HG03575 (cell line): Measurements from ENCODE around the gene UBAC1.
"Not testable (repeated sequence)": the region's sequence is repeated elsewhere in the genome, so short reads cannot be mapped to it uniquely, and the experiment has no call there.

Experiments
- ATAC-seq: cut with Tn5 transposase; IDR thresholded peaks from one replicate; pipeline ENCODE4 v1.9.1; 2021; ENCODE audit not compliant: unreplicated experiment, insufficient number of reproducible peaks, low FRiP score; ENCODE audit errors: extremely low read depth

Gene UBAC1

GRCh38 chr9:135947582-135947981 is 13.6 kb downstream of the UBAC1 start:
- no peak for ATAC-seq

DNA sequence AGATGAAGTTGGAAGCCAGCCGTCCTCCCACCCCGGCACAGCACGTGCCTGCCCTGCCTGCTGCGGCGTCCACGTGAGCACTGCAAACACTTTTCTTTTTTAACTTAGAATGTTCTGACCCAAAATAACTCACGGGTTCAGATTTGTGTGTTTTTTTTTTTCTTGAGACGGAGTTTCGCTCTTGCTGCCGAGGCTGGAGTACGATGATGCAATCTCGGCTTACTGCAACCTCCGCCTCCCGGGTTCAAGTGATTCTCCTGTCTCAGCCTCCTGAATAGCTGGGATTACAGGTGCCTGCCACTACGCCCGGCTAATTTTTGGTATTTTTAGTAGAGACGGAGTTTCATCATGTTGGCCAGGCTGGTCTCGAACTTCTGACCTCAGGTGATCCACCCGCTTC is 14.1 kb downstream of the UBAC1 start:
- not testable (repeated sequence) for ATAC-seq

DNA sequence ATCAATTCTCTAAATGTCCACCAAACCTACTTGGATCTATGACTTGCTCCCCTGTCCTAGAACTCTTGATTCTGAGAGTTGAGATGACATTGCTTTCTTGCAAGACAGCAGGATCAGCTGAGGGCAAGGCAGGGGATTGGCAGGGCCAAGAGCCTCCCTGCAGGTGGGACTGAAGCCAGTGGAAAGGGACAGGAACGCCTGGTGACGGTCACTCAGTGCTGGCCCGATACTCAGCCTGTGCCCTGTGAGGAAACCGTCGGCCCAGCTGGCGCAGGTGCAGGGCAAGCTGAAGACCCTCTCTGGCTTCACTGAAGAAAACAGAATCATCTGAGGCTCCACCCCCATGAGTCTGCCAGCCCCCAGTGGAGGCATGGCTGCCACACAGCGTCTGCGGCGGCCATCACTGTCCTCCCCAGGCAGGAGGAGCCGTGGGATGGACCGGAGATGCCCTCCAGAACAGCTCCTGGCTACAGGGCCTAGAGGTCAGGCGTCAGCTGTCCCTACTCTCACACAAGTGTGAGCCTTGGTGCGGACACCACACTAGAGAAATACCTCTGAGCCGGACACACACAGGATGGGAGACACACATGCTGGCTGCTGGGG is 14.7 kb downstream of the UBAC1 start:
- ATAC-seq: no peak

DNA sequence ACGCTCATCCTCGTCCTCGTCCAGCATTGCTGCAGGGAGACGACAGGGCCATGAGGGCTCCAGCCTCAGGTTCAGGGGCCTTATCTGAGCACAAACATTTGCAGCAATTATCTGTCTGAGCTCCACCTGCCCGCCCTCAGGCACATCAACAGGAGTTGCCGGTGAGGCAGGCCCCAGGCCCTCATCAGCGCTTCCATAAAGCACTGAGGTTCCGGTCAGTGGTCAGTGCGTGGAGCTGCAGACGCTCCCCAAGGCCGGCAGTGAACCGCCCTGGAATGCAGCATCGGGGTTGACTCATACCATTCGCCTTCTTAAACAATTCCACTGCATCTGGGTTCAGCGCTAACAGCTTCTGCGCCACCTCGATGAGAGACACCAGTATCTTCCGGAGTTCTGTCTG is 15.2 kb downstream of the UBAC1 start:
- ATAC-seq: no peak

- no peak for ATAC-seq
These were observed 16.5 kb downstream of the UBAC1 start for GRCh38 chr9:135944444-135945252.

DNA sequence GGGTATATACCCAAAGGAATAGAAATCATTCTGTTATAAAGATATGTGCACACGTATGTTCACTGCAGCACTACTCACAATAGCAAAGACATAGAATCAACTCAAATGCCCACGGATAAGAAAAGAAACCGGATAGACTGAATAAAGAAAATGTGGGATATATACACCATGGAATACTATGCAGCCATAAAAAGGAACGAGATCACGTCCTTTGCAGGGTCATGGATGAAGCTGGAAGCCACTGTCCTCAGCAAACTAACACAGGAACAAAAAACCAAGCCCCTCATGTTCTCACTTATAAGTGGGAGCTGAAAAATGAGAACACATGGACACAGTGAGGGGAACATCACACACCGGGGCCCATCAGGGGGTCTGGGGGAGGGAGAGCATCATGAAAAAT is 17.6 kb downstream of the UBAC1 start:
- ATAC-seq: not testable (repeated sequence)

DNA sequence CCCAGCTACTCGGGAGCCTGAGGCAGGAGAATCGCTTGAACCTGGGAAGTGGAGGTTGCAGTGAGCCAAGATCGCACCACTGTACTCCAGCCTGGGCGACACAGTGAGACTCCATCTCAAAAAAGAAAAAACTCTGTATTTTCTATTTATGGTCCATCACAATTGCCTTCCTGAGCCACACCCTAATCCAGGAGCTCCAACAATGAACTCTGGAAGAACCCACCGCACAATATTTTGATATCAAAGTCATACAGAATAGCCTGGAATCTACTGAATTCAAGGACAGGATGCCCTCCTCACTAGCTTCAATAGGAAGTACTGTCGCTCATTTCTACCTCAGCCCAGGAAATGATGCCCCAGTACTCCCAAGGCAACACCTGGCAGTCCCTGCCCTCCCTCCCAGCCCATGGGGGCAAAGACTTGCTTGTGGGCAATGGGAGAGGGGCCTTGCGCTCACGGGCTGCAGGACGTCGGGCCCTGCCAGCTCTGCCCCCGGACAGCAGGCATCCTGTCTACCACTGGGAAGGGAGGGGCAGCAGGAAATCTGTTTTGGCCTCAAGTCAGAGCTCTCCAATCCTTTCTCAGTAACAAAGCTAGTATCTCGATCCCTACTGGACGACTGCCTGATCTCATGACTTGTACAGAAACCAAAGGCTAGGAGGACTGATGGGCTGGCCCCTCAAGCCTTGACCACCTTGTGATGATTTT is 19.7 kb downstream of the UBAC1 start:
- no peak for ATAC-seq

DNA sequence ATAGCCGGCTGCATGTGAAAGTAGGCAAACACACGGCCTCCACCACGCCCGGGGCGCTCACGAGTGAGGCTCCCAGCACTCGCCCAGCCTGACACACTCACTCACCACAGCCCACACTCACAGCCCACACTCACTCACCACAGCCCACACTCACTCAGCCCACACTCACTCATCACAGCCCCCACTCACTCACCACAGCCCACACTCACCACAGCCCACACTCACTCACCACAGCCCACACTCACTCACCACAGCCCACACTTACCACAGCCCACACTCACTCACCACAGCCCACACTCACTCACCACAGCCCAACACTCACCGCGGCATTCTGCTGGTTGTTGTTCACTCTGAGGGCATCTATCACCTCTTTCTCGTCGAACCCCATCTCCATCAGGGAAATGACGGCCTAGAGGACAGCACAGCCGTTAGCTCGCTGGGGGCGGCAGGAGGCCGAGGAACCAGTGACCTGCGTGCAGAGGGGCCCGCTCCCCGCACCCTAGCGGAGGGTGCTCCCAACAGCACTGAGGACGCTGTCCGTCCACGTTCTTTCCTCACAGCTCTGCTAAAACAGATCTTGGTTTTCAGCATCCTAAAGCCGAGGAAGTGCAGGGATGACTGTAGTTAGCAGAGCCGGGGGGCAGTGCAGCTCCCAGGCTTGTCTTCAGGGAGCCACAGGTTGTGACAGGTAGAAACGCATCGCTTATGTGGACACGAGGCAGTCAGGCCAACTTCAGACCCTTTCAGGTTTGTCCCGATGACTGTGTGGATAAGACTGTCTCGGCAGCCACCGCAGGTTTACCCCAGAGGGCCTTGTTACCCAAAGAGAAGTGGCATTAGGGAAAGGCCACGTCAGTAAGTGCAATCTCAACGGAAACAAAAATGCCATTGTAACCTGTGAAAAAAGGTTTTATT is 21.6 kb downstream of the UBAC1 start:
- ATAC-seq: no peak

GRCh38 chr9:135937521-135938489 is 23.4 kb downstream of the UBAC1 start:
- ATAC-seq: no peak

GRCh38 chr9:135933114-135933513 is 28.1 kb downstream of the UBAC1 start:
- no peak for ATAC-seq

DNA sequence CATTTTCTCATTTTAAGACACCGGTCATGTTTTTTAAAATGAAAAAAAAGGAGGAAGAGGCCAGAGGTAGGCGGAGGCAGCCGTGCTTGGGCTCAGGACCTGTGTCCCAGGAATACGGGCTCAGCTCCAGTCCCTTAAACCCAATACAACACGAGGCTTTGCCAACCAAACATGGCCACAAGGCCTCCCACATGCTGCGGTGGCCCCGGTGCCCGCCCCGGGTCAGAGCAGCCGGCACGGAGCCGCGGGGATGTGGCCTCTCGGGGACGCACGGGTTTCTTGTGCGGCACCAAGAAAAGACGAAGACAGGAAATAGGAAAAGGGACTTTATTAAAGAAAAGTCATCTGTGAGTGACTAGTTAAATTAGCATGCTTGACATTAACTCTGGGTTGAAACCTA is 28.5 kb downstream of the UBAC1 start:
- no peak for ATAC-seq

DNA sequence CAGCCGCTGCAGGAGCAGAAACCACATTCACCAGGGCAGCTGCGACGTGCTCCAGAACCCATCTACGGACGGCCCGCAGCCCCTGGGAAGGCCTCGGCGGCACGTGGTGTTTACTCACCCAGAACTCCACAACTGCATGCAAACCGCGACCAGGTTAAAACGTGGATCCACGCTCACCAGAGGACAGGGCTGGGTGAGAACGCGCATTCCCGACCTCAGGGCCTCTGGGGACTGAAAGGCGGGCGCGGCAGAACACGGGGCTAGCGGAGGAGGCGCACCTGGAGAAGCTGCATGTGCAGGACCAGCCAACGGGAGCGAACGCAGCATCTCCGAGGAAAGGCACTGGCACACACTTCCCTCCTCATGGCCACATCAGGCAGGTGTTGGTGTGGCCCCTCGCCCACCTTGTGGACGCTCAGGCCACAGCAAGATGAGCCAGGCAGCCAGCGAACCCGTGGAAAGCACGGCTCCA is 29.8 kb downstream of the UBAC1 start:
- no peak for ATAC-seq

GRCh38 chr9:135930446-135931345 is 30.5 kb downstream of the UBAC1 start:
- no peak for ATAC-seq

DNA sequence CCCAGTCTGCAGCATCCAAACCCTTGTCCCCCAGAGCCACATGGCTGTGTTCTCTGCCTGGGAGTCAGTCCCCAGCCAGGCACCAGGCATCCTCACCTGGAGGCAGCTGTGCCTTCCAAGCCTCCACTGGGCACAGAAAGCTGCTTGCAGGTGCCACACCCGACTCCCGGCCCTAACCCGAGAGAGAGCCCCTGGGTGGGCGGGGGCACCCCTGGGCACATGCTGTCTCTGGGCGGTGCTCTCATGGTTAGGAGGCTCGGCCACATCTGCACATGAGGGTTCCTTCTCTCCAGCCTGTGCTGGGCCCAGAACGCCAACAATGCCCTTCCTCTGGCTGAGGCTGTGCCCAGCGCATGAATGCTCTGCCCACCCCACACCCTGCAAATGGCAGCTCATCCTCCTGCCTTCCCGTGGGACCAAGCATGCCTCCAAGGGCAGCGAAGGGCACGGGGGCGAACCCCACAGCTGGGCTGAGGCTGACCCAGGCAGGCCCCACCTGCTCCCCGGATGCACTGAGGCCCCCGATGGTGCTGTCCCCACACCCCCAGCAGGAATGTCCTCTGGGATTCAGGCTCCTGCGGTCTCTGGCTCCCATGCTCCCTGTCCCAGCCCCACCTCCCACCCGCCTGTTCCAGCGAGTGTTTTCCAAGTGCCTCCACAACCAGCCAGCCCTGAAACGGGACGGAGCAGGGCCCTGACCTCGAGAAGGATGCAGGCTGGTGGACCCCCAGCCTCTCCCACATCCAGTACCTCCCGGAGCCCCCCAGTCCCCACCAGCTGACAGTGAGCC is 31.3 kb downstream of the UBAC1 start:
- no peak for ATAC-seq

DNA sequence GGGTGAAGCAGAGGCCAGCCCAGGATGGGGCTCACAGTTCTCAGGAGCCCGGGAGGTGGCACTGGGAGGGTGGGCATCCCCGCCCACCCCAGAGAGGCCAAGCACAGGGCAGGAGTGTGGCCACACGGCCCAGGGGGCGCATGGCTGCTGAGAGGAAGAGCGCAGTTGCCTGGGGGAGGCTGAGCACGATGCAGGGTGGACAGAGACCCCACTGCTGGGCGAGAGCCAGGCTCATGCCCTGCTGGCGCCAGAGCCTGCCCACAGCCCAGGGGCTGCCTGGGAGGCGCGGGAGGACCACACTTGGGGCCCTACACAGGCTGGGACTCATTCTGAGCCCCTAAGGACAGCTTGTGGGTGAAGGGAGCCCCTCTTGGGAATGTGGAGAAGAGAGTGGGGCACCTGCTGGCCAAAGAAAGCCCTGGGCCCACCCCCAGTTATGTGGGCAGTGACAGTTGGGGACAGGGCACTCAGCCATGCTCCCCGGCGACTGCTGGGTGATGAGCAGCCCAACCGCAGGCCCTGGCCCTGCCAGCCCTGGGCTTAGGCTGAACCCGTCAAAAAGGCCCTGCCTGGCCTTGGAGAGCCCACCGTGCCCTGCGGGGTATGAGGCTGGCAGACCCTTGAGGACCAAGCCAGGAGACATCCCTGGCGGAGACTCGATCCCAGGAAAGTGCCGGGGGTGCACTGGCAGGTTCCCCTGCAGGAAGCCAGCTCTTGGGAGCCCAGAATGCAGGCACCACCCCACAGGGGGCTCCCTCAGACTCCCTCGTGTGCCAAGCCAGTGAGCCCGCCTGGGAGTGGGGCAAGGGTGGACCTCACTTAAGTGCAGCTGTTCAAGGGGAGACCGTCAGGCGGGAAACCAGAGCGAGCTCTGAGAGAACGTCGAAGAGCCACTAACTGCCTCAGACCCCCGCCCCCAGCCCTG is 32.2 kb downstream of the UBAC1 start:
- no peak for ATAC-seq
